GM18517 (cell line): ENCODE data around the gene EFR3B.
"Not testable (repeated sequence)": the region's sequence is repeated elsewhere in the genome, so short reads cannot be mapped to it uniquely, and the experiment has no call there.

Experiments
- ATAC-seq: cut with Tn5 transposase; IDR thresholded peaks from one replicate; pipeline ENCODE4 v1.9.1; 2021; ENCODE audit warnings: mild to moderate bottlenecking, moderate library complexity; ENCODE audit not compliant: unreplicated experiment

EFR3B gene

GRCh38 chr2:25041928-25042320 lies at the start of gene EFR3B:
TSS of gene EFR3B (plus strand) at chr2:25042076. CDS start at chr2:25042313, 237 bp downstream.
- ATAC-seq: peak; percentile 91

DNA sequence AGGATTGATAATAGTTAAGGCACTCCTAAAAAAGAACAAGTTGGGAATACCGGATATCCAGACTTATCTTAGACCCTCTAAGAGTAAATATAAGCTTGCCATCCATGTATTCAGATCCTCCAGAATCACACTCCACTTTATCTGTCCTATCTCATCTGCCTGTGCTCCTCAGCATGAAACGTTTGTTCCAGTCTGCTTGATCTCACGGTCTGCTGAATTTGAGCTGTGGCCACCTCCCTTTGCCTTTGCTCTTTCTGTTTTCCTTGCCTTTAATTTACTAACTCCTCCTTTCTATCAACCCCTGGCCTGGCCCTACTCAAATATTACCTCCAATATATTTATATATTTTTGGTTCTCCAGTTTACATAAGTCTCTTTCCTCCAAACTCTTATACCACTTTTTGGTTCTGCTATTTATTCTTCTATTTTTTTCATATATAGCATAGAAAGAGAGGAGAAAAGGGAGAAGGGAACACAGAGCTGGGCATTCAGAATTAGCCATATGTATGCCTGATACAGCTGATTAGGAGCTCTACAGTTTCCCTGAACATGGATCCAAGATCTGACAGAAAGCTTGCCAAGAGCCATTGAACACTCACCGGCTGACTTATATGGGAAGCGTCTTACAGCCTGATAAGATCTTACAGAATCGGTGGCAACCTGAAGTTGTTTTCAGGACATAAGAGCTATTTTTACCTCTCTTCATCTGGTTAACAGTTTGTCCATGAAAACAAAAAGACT lies 48.3 kb upstream of the EFR3B start:
- no peak for ATAC-seq

DNA sequence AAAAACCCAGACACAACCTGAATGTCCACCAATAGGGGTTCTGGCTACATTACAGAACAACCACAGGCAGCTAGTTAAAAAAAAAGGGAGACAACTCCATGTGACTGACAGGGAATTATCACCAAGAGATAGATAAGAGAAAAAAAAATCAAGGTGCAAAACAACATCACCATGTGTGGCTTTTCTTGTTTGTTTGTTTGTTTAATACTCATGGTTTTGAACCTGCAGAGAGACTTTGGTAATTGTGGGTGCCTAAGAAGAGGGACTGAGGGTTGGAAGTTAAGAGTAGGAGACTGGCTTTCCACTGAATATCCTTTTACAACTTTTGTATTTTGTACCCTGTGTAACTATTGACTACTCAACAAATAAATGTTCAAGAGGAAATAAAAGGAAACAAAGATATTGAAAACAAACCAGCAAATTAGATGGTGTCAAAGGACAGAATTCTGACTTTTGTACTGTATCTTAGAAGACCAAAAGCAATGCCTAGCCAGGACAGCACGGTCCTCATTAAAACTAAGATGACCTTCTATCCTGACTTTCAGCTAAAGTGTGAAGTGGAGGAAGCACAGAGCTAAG lies 47.6 kb upstream of the EFR3B start:
- no peak for ATAC-seq

DNA sequence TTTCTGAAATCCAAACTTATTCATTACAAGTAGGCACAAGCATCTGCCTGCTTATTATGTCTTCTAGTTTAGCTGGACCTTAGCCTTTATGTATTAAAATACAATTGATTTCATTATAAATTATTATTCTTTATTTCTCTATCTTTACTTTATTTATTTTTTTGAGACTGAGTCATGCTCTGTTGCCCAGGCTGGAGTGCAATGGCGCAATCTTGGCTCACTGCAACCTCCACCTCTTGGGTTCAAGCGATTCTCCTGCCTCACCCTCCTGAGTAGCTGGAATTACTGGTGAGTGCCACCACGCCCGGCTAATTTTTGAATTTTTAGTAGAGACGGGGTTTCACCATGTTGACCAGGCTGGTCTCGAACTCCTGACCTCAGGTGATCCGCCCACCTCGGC lies 42.8 kb upstream of the EFR3B start:
- ATAC-seq: not testable (repeated sequence)

- no peak for ATAC-seq
Observed at GRCh38 chr2:25000036-25000435, 41.8 kb upstream of the EFR3B start.

DNA sequence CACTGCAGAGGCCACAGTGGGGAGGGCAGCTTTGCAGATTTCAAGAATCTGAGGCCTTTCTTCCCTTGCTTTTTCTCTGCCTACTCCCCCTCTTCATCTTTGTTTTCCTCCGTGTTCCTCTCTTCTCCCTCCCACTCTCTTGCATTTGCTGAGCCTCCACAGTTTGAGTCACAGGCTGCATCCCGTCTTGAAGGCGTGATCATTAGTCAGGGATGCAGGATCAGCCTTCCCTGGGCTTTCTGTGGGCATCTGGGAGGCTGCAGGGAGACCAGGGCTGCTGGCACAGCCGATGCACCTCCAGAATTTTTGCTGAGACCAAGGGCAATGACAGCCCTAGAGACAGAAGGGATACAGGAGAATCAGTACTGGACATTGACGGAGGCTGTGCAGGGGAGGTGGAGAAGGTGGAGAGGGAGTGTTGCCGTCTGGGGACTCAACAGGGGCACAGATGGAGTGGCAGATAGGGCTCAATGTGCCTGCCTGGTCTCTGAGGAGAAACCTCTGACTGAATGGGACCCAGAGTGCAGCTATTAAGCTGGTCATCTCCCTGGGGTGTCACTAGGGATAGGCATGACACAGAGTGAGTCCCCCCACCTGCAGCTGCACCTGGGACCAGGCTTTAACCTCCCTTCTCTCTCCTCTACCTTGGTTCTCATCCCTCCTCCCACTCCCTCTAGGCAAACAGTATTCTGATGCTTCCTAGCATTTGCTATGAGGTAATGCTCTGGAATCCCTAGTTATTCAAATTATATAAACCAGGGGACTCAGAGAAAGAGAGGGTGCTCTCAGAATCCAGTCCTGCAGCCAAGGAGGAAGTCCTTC lies 41.2 kb upstream of the EFR3B start:
- ATAC-seq: no peak

DNA sequence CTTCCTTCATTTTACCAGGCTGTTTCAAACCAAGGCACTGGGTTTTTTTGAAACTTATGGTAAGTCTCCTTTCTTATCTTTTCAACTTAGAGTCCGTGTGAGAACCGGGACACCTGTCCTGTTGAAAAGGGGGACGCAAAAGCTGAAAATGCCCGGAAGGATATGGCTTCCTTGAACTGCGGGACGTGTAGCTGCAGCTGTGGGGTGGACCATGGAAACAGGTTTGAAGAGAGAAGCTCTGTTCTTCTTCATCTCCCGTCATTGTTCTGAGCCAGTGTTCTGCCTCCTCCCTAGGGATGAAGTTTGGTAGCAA lies 40.6 kb upstream of the EFR3B start:
- ATAC-seq: no peak

GRCh38 chr2:25002066-25002465 lies 39.8 kb upstream of the EFR3B start:
- ATAC-seq: no peak

GRCh38 chr2:25009954-25010353 lies 31.9 kb upstream of the EFR3B start:
- no peak for ATAC-seq

- not testable (repeated sequence) for ATAC-seq
Observed at GRCh38 chr2:25011342-25011741, 30.5 kb upstream of the EFR3B start.

- ATAC-seq: no peak
Observed at GRCh38 chr2:25014631-25015030, 27.2 kb upstream of the EFR3B start.

DNA sequence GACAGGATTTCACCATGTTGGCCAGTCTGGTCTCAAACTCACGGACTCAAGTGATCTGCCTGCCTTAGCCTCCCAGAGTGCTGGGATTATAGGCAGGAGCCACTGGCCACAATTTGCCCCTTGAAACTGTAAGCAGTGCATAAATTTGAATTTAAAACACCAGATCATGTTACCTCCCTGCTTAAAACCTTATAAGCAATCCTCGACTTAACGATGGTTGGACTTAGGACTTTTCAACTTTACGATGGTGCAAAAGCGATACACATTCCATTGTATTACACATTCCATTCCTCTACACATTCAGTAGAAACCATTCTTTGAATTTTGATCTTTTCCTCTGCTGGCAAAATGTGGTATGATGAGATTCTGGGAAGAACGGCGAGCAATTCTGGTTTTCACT lies 23.2 kb upstream of the EFR3B start:
- ATAC-seq: no peak

- ATAC-seq: no peak
Observed at GRCh38 chr2:25021791-25022362, 20.0 kb upstream of the EFR3B start.

DNA sequence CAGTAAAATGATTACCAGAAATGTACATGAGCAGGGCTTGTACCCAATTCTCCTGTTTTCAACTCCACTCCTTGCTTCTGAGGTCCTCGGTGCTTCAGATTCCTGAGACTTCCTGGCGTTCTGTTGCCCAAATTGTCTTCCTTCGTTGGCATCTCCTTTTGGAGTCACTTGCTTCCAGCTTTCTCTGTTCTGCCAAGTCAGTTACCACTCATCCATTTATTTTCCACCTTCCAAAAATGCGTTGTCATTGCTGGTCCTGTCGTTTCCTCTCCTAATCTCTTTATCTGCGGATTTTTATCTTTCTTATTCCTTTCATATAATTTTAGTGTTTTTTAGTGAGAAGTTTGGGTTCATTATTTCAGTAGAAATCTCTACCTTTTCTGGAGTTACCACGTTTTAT lies 18.5 kb upstream of the EFR3B start:
- ATAC-seq: no peak

GRCh38 chr2:25025229-25026007 lies 16.5 kb upstream of the EFR3B start:
- no peak for ATAC-seq

GRCh38 chr2:25026008-25026530 lies 15.8 kb upstream of the EFR3B start:
- no peak for ATAC-seq

DNA sequence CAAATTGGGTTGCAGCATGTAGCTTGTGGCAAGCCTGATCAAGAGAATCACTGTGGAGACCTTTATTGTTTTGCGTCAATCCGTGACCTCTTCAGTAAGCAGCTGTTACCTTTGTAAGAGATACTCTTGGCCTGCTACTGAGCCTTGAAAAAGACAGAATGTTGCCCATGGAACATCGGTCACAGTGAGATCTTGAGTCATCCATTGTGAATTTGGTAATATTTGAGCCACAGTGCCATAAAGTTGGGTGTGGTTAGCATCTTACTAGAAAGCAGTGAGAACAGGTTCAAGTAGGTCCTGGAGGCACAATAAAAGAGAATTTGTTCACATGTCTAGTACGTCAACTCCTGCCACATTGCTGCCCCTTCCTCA lies 12.7 kb upstream of the EFR3B start:
- no peak for ATAC-seq

DNA sequence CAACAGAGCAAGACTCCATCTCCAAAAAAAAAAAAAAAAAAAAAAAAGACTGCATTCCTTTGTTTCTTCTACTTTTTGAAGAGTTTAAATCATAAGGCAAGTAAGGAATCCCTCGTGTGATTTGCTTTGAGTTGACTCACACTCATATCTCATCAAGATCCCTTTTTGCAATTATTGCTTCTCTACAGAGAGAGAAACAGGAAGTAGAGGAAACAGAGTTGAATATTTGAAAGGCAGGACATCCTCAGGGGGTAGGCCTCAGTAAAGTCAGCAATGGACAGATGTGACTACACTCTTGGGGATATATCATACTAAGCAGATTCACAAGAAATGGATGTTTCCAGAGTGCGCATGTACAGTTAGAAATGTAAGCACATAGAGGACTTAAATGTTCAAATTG lies 11.2 kb upstream of the EFR3B start:
- no peak for ATAC-seq

DNA sequence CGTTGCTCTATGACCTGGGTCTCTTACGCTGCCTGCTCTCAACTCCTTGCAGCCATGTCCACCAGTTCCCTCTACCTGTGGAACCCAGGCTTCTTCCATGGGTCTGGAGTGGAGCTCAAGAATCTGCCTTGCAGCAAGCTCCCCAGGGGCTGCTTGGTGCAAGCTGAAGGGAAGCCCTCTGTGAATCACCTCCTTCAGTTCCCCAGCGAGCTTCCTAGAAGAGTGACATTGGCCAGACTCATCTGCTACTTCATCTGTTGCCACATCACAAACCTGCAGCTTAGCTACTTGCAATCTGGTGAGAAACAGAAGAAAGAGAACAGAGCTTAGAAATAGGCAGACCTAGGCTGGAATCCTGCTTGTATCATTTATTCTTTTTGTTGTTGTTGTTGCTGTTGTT lies 9.8 kb upstream of the EFR3B start:
- no peak for ATAC-seq

- no peak for ATAC-seq
Observed at GRCh38 chr2:25032901-25033300, 9.0 kb upstream of the EFR3B start.

DNA sequence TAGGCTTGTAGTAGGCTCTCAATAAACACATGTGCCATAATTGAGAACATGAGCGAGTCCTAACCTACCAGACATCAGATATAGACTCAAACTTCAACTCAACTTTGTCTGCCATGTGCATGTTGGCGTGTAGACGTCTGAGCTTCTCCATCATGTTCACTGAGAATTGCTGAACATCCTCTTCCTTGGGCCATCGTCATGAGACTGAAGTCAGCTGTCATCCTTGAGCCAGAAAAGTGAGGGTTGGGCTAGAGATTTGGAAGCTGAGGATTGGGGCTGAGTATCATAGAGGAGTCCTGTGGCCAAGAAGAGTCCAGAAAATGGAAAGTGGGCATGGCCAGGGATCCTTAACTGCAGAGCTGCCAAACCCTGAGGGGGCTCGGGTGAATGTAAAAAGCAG lies 7.8 kb upstream of the EFR3B start:
- no peak for ATAC-seq
